HEK293 (cell line): ENCODE measurements around the gene PIP5K1B.
A peak's percentile ranks its signal among the peaks of the same experiment; 100 is the strongest.

Source experiments
- CTCF ChIA-PET: fragments of 350-600 bp; formaldehyde crosslinking; extraction: SDS; loops from one replicate; lab custom pipeline; 2021; ENCODE audit warnings: antibody characterized with exemption; lab: Yijun Ruan, JAX
- POLR2A ChIA-PET: fragments of 300-600 bp; formaldehyde crosslinking; extraction: SDS; loops from one replicate; lab custom pipeline; 2020; ENCODE audit warnings: antibody characterized with exemption, inconsistent platforms; lab: Yijun Ruan, JAX
- H3K27ac ChIP-seq: fragments of 200-500 bp; sonication (Bioruptor generic); 2 replicates; pipeline ENCODE4 v1.5.1; 2014; ENCODE audit warnings: low read depth, low read length, control low read depth, inconsistent platforms; ENCODE audit errors: extremely low read depth
- H3K36me3 ChIP-seq, 2 experiments: fragments of 200-500 bp in 1 of 2; sonication (Bioruptor generic) in 1 of 2; 1 replicate in 1 of 2; 2 replicates in 1 of 2; pipeline ENCODE4 v1.5.1; 2014 to 2017; ENCODE audit warnings: inconsistent platforms in 2 of 2, low read length in 2 of 2; ENCODE audit not compliant: control insufficient read depth in 2 of 2, insufficient read depth in 1 of 2
- H3K4me1 ChIP-seq: fragments of 200-500 bp; sonication (Bioruptor generic); 2 replicates; pipeline ENCODE4 v1.5.1; 2014; ENCODE audit warnings: mild to moderate bottlenecking, low read length, inconsistent platforms; ENCODE audit not compliant: control insufficient read depth, insufficient read depth
- H3K4me3 ChIP-seq: 2 replicates; pipeline ENCODE4 v1.5.1; 2011; ENCODE audit warnings: low read depth, mild to moderate bottlenecking, control low read depth, low read length, moderate library complexity
- H3K9me3 ChIP-seq: fragments of 200-500 bp; sonication (Bioruptor generic); 2 replicates; pipeline ENCODE4 v1.5.1; 2014; ENCODE audit warnings: low read depth, low read length, inconsistent platforms; ENCODE audit not compliant: control insufficient read depth, insufficient read depth
- GLI2 ChIP-seq: fragments of 450-650 bp; formaldehyde crosslinking; IDR thresholded peaks from 2 replicates; pipeline ENCODE4; 2017; ENCODE audit warnings: missing biosample characterization, missing genetic modification characterization, low read depth, borderline replicate concordance
- GLIS2 ChIP-seq: fragments of 450-650 bp; formaldehyde crosslinking; IDR thresholded peaks from 2 replicates; pipeline ENCODE4 v1.5.1; 2016; ENCODE audit warnings: missing biosample characterization, missing genetic modification characterization
- OSR2 ChIP-seq: fragments of 450-650 bp; formaldehyde crosslinking; IDR thresholded peaks from 2 replicates; pipeline ENCODE4 v1.5.1; 2016; ENCODE audit warnings: missing biosample characterization, missing genetic modification characterization
- OVOL3 ChIP-seq: fragments of 450-650 bp; formaldehyde crosslinking; IDR thresholded peaks from 2 replicates; pipeline ENCODE4 v1.5.1; 2016; ENCODE audit warnings: missing biosample characterization, missing genetic modification characterization
- PRDM1 ChIP-seq: fragments of 450-650 bp; formaldehyde crosslinking; IDR thresholded peaks from 2 replicates; pipeline ENCODE4; 2016; ENCODE audit warnings: missing biosample characterization, missing genetic modification characterization
- PRDM10 ChIP-seq: fragments of 450-650 bp; formaldehyde crosslinking; IDR thresholded peaks from 2 replicates; pipeline ENCODE4 v1.5.1; 2016; ENCODE audit warnings: missing biosample characterization, missing genetic modification characterization
- PRDM6 ChIP-seq: fragments of 450-650 bp; formaldehyde crosslinking; IDR thresholded peaks from 2 replicates; pipeline ENCODE4 v1.5.1; 2017; ENCODE audit warnings: missing biosample characterization, missing genetic modification characterization
- RBAK ChIP-seq: fragments of 450-650 bp; formaldehyde crosslinking; IDR thresholded peaks from 2 replicates; pipeline ENCODE4 v1.5.1; 2016; ENCODE audit warnings: missing biosample characterization, missing genetic modification characterization
- SCRT1 ChIP-seq: fragments of 450-650 bp; formaldehyde crosslinking; IDR thresholded peaks from 2 replicates; pipeline ENCODE4 v1.5.1; 2016; ENCODE audit warnings: missing biosample characterization, missing genetic modification characterization, borderline replicate concordance
- SP2 ChIP-seq: fragments of 450-650 bp; formaldehyde crosslinking; IDR thresholded peaks from 2 replicates; pipeline ENCODE4 v1.5.1; 2016; ENCODE audit warnings: missing biosample characterization, missing genetic modification characterization
- SP7 ChIP-seq: fragments of 450-650 bp; formaldehyde crosslinking; IDR thresholded peaks from 2 replicates; pipeline ENCODE4 v1.5.1; 2016; ENCODE audit warnings: missing biosample characterization, missing genetic modification characterization
- YY1 ChIP-seq: fragments of 450-650 bp; formaldehyde crosslinking; IDR thresholded peaks from 2 replicates; pipeline ENCODE4 v1.5.1; 2018; ENCODE audit warnings: missing biosample characterization, missing genetic modification characterization
- YY2 ChIP-seq: fragments of 450-650 bp; formaldehyde crosslinking; IDR thresholded peaks from 2 replicates; pipeline ENCODE4 v1.5.1; 2016; ENCODE audit warnings: missing biosample characterization, missing genetic modification characterization
- ZBTB21 ChIP-seq: fragments of 450-650 bp; formaldehyde crosslinking; IDR thresholded peaks from 2 replicates; pipeline ENCODE4 v1.5.1; 2017; ENCODE audit warnings: missing biosample characterization, missing genetic modification characterization
- ZBTB44 ChIP-seq: fragments of 450-650 bp; IDR thresholded peaks from 2 replicates; pipeline ENCODE4 v1.5.1; 2018; ENCODE audit warnings: missing biosample characterization, mild to moderate bottlenecking, missing genetic modification characterization
- ZBTB7A ChIP-seq: fragments of 450-650 bp; formaldehyde crosslinking; IDR thresholded peaks from 2 replicates; pipeline ENCODE4 v1.5.1; 2016; ENCODE audit warnings: low read depth, missing biosample characterization, missing genetic modification characterization
- ZEB2 ChIP-seq: fragments of 450-650 bp; formaldehyde crosslinking; IDR thresholded peaks from 2 replicates; pipeline ENCODE4 v1.5.1; 2016; ENCODE audit warnings: missing biosample characterization, missing genetic modification characterization
- ZIC2 ChIP-seq: fragments of 450-650 bp; formaldehyde crosslinking; IDR thresholded peaks from 2 replicates; pipeline ENCODE4 v1.5.1; 2016; ENCODE audit warnings: missing biosample characterization, missing genetic modification characterization
- ZNF114 ChIP-seq: fragments of 450-650 bp; formaldehyde crosslinking; IDR thresholded peaks from 2 replicates; pipeline ENCODE4 v1.5.0; 2017; ENCODE audit warnings: missing biosample characterization, missing genetic modification characterization
- ZNF169 ChIP-seq: fragments of 450-650 bp; formaldehyde crosslinking; IDR thresholded peaks from 2 replicates; pipeline ENCODE4 v1.5.1; 2016; ENCODE audit warnings: missing biosample characterization, missing genetic modification characterization
- ZNF2 ChIP-seq: fragments of 450-650 bp; formaldehyde crosslinking; IDR thresholded peaks from 2 replicates; pipeline ENCODE4 v1.5.1; 2016; ENCODE audit warnings: missing biosample characterization, missing genetic modification characterization
- ZNF239 ChIP-seq: fragments of 450-650 bp; formaldehyde crosslinking; IDR thresholded peaks from 2 replicates; pipeline ENCODE4 v1.5.1; 2016; ENCODE audit warnings: missing biosample characterization, missing genetic modification characterization
- ZNF544 ChIP-seq: fragments of 450-650 bp; formaldehyde crosslinking; IDR thresholded peaks from 2 replicates; pipeline ENCODE4 v1.5.0; 2017; ENCODE audit warnings: missing biosample characterization, missing genetic modification characterization
- ZNF624 ChIP-seq: fragments of 450-650 bp; formaldehyde crosslinking; IDR thresholded peaks from 2 replicates; pipeline ENCODE4 v1.5.1; 2017; ENCODE audit warnings: missing biosample characterization, missing genetic modification characterization
- ZNF639 ChIP-seq: fragments of 450-650 bp; formaldehyde crosslinking; IDR thresholded peaks from 2 replicates; pipeline ENCODE4 v1.5.1; 2016; ENCODE audit warnings: missing biosample characterization, missing genetic modification characterization
- ZNF654 ChIP-seq: fragments of 450-650 bp; formaldehyde crosslinking; IDR thresholded peaks from 2 replicates; pipeline ENCODE4 v1.5.1; 2016; ENCODE audit warnings: low read depth, missing biosample characterization, missing genetic modification characterization
- ZNF76 ChIP-seq: fragments of 450-650 bp; formaldehyde crosslinking; IDR thresholded peaks from 2 replicates; pipeline ENCODE4; 2016; ENCODE audit warnings: low read depth, missing biosample characterization, missing genetic modification characterization, borderline replicate concordance
- ZSCAN18 ChIP-seq: fragments of 450-650 bp; formaldehyde crosslinking; IDR thresholded peaks from 2 replicates; pipeline ENCODE4 v1.5.1; 2016; ENCODE audit warnings: missing biosample characterization, missing genetic modification characterization
- ZSCAN5A ChIP-seq: fragments of 450-650 bp; formaldehyde crosslinking; IDR thresholded peaks from 2 replicates; pipeline ENCODE4 v1.5.1; 2016; ENCODE audit warnings: missing biosample characterization, missing genetic modification characterization
- ZXDB ChIP-seq: fragments of 450-650 bp; formaldehyde crosslinking; IDR thresholded peaks from 2 replicates; pipeline ENCODE4 v1.5.1; 2016; ENCODE audit warnings: missing biosample characterization, missing genetic modification characterization

PIP5K1B gene

GRCh38 chr9:68981789-68982188 is 276.7 kb downstream of the PIP5K1B start:
- Histone ChIP-seq H3K9me3 (no peaks in the 10 kb centered on the region), H3K4me1 (peaks cover 4% of the 10 kb centered on the region), H3K4me3 (no peak overlapping the region), H3K27ac (peak overlapping the region; percentile 53), H3K36me3 (no peaks in the 10 kb centered on the region)
- ChIA-PET POLR2A (interaction anchor here (0.7 kb wide), 1 partner anchor 36 kb away, joined by 4 read pairs; no protein-coding TSS in a partner anchor), CTCF (no interaction called here)
- TF ChIP-seq PRDM6 (tag by site-specific recombination): peak; percentile 92
- no peak for TF ChIP-seq YY1
- TF ChIP-seq ZNF169: no peak
- no peak for TF ChIP-seq ZNF114 (tag by site-specific recombination)
- TF ChIP-seq ZSCAN18: no peak
- TF ChIP-seq ZBTB44 (tag by site-specific recombination): peak; percentile 94
- no peak for TF ChIP-seq ZNF639
- TF ChIP-seq ZBTB21 (tag by site-specific recombination): no peak
- TF ChIP-seq ZIC2 (tag by site-specific recombination): no peak
- TF ChIP-seq ZNF2 (tag by site-specific recombination): no peak
- no peak for TF ChIP-seq PRDM10 (tag by site-specific recombination)
- no peak for TF ChIP-seq SP2 (tag by site-specific recombination)
- no peak for TF ChIP-seq ZNF624 (tag by site-specific recombination)
- no peak for TF ChIP-seq ZNF239 (tag by site-specific recombination)
- TF ChIP-seq ZBTB7A (tag by site-specific recombination): no peak
- no peak for TF ChIP-seq GLIS2 (tag by site-specific recombination)
- TF ChIP-seq ZNF654: no peak
- TF ChIP-seq OSR2 (tag by site-specific recombination): peak; percentile 85
- TF ChIP-seq ZXDB (tag by site-specific recombination): peak; percentile 47; the same call in 1 of the 2 replicates
- TF ChIP-seq OVOL3 (tag by site-specific recombination): no peak
- no peak for TF ChIP-seq YY2 (tag by site-specific recombination)
- peak; percentile 97 for TF ChIP-seq SP7 (tag by site-specific recombination)
- no peak for TF ChIP-seq ZNF76 (tag by site-specific recombination)
- TF ChIP-seq RBAK: no peak
- peak; percentile 82 for TF ChIP-seq SCRT1 (tag by site-specific recombination)
- TF ChIP-seq GLI2 (tag by site-specific recombination): no peak
- TF ChIP-seq ZSCAN5A (tag by site-specific recombination): no peak
- no peak for TF ChIP-seq ZNF544 (tag by site-specific recombination)
- TF ChIP-seq ZEB2 (tag by site-specific recombination): peak; percentile 54
- TF ChIP-seq PRDM1 (tag by site-specific recombination): no peak
